SH-SY5Y (cell line): ENCODE data around the gene PPP2R2D.

Source experiments
- GATA2 ChIP-seq: IDR thresholded peaks from 2 replicates; pipeline ENCODE4 v1.6.1; 2011; ENCODE audit warnings: mild to moderate bottlenecking, low read depth, low read length
- GATA3 ChIP-seq: IDR thresholded peaks from 2 replicates; pipeline ENCODE4 v1.6.1; 2011; ENCODE audit warnings: low read depth, mild to moderate bottlenecking, low read length, moderate library complexity

Gene PPP2R2D

GRCh38 chr10:131915990-131916766, 15.4 kb downstream of the PPP2R2D start:
- TF ChIP-seq GATA2: no peak
- no peak for TF ChIP-seq GATA3

- TF ChIP-seq GATA2 (no peak), GATA3 (no peak)
Observed at GRCh38 chr10:131920151-131920550, 19.3 kb downstream of the PPP2R2D start.

- no peak for TF ChIP-seq GATA3
- TF ChIP-seq GATA2: no peak
Observed at GRCh38 chr10:131920693-131921092, 19.9 kb downstream of the PPP2R2D start.

GRCh38 chr10:131921184-131921583, 20.4 kb downstream of the PPP2R2D start:
- TF ChIP-seq GATA3 (no peak), GATA2 (no peak)

GRCh38 chr10:131923038-131923756, 22.4 kb downstream of the PPP2R2D start:
- TF ChIP-seq GATA2: no peak
- no peak for TF ChIP-seq GATA3

- TF ChIP-seq GATA3: no peak
- TF ChIP-seq GATA2: no peak
Observed at GRCh38 chr10:131925011-131925649, 24.3 kb downstream of the PPP2R2D start.

GRCh38 chr10:131925716-131926115, 24.9 kb downstream of the PPP2R2D start:
- TF ChIP-seq GATA3 (no peak), GATA2 (no peak)

- TF ChIP-seq GATA2 (no peak), GATA3 (no peak)
Observed at GRCh38 chr10:131926253-131926652, 25.4 kb downstream of the PPP2R2D start.

GRCh38 chr10:131926743-131927595, 26.2 kb downstream of the PPP2R2D start:
- TF ChIP-seq GATA3 (no peak), GATA2 (no peak)

GRCh38 chr10:131928248-131929095, 27.7 kb downstream of the PPP2R2D start:
- TF ChIP-seq GATA2: no peak
- no peak for TF ChIP-seq GATA3

GRCh38 chr10:131929122-131929845, 28.5 kb downstream of the PPP2R2D start:
- TF ChIP-seq GATA2 (no peak), GATA3 (no peak)

- TF ChIP-seq GATA3 (no peak), GATA2 (no peak)
Observed at GRCh38 chr10:131930150-131930549, 29.3 kb downstream of the PPP2R2D start.
